CD4-positive, alpha-beta memory T cell (primary cell): ENCODE measurements around the gene MMS19. TPM values are rescaled to one million over a fixed set of nuclear protein-coding genes. Genes with fewer than 3 reads are reported as not detected.
A peak's percentile ranks its signal among the peaks of the same experiment; 100 is the strongest.

Experiments used
- CTCF ChIA-PET: fragments of 350-600 bp; sonication (Branson Sonifier 250); formaldehyde crosslinking; loops from one replicate; lab custom pipeline; 2021; ENCODE audit warnings: inconsistent platforms; ENCODE audit not compliant: partially characterized antibody; lab: Charles Lee
- POLR2A ChIA-PET: fragments of 350-600 bp; sonication (Branson Sonifier 250); formaldehyde crosslinking; loops from one replicate; lab custom pipeline; 2021; ENCODE audit not compliant: partially characterized antibody; lab: Charles Lee
- DNase-seq, 5 donors: peaks; one replicate each; pipeline versions ENCODE4 v3.0.0 to v3.0.0-alpha.2; 2020 to 2022; ENCODE audit warnings: mixed read lengths in 1 of 5
- H3K27ac ChIP-seq: one replicate; pipeline ENCODE4 v1.7.0; 2013; ENCODE audit warnings: low read depth, low read length
- H3K27me3 ChIP-seq: 2 replicates; pipeline ENCODE4 v1.7.0; 2013; ENCODE audit warnings: mild to moderate bottlenecking, low read length, moderate library complexity; ENCODE audit not compliant: insufficient read depth
- H3K36me3 ChIP-seq: 2 replicates; pipeline ENCODE4 v1.7.0; 2013; ENCODE audit warnings: mild to moderate bottlenecking, low read length, moderate library complexity; ENCODE audit not compliant: insufficient read depth
- H3K4me1 ChIP-seq: 2 replicates; pipeline ENCODE4 v1.7.0; 2013; ENCODE audit warnings: mild to moderate bottlenecking, low read length, moderate library complexity; ENCODE audit not compliant: insufficient read depth
- H3K4me3 ChIP-seq, 2 donors: one replicate each; pipeline ENCODE4 v1.7.0; 2013; ENCODE audit warnings: low read length in 2 of 2, mild to moderate bottlenecking in 1 of 2
- H3K9me3 ChIP-seq, 2 donors: one replicate each; pipeline ENCODE4 v1.7.0; 2013; ENCODE audit warnings: low read length in 2 of 2, control low read depth in 1 of 2; ENCODE audit not compliant: control insufficient read depth in 1 of 2
- H3K27ac Mint-ChIP-seq, 7 donors: one replicate each; pipeline ENCODE4 v1.8.0; 2020 to 2021; ENCODE audit warnings: mixed read lengths in 7 of 7, mild to moderate bottlenecking in 6 of 7, inconsistent platforms in 3 of 7, moderate library complexity in 3 of 7
- H3K27me3 Mint-ChIP-seq, 2 donors: one replicate each; pipeline ENCODE4 v1.8.0; 2020 to 2021; ENCODE audit warnings: mixed read lengths in 2 of 2
- H3K36me3 Mint-ChIP-seq, 2 donors: one replicate each; pipeline ENCODE4 v1.8.0; 2020 to 2021; ENCODE audit warnings: mixed read lengths in 2 of 2, inconsistent platforms in 1 of 2, mild to moderate bottlenecking in 1 of 2
- H3K4me1 Mint-ChIP-seq, 4 donors: one replicate each; pipeline ENCODE4 v1.8.0; 2020 to 2021; ENCODE audit warnings: mixed read lengths in 4 of 4, mild to moderate bottlenecking in 1 of 4
- H3K4me3 Mint-ChIP-seq, 8 donors: one replicate each; pipeline ENCODE4 v1.8.0; 2020 to 2021; ENCODE audit warnings: mixed read lengths in 8 of 8, mild to moderate bottlenecking in 7 of 8, moderate library complexity in 6 of 8, inconsistent platforms in 3 of 8
- H3K9me3 Mint-ChIP-seq, 8 donors: one replicate each; pipeline ENCODE4 v1.8.0; 2020 to 2021; ENCODE audit warnings: mixed read lengths in 8 of 8, mild to moderate bottlenecking in 5 of 8, inconsistent platforms in 3 of 8, moderate library complexity in 1 of 8
- intact Hi-C: fragments of 100-400 bp; cut with micrococcal nuclease; formaldehyde crosslinking; loops from one replicate; pipeline ENCODE4 v1.15.1; 2023
- polyA plus RNA-seq, 2 donors: library from polyadenylated mRNA; unstranded; fragments of 300-500 nt; fragmentation: Illumina TruSeq; gene quantifications; one replicate each; pipeline ENCODE4 v1.2.3, GENCODE V29; 2021
- total RNA-seq, 2 experiments: library from RNA; stranded (reverse); gene quantifications; one replicate each; pipeline ENCODE4 v1.2.3, GENCODE V29; 2021

The MMS19 gene
- total and polyA plus RNA-seq, 4 experiments from 2014 or later = 35.9 to 111 (median 75.9) TPM

DNA sequence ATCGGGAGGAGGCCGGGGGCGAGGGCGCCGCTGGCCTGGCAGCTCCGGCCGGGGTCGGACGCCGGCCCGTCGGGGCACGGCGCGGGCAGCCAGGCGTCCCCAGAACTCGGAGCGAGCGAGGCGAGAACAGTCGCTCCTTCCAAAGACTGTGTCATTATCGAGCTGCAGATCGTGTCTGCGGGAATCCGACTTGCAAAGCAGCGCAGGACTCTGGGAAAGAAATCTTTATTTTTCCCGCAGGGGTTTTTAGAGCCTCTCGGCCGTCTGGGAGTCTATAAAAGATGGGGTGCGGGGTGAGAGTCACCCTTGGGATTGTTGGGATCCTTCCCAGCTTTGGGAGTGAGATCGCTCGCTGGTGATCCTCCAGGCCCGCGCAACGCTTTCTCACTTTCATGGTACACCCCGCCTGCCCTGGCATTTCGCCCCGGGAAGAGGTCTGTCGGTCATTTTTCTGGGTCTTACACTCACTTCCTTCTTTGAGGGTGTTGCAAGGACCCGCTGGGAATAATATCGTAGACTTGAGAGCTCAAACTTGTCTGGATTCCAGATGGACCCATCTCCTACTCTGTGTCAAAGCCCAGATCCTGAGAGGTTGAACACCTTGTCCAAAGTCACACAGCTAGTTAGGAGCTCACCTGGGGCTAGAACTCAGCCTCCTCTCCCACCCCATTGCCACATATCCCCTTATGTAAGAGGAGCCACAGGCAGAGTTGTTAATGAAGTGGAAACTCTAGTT, 1.5 kb upstream of the MMS19 start:
- POLR2A ChIA-PET = interaction anchor here (0.8 to 1.7 kb wide), 7 partner anchors 10 to 181 kb away, joined by 3 to 10 read pairs (median 3); partner anchors contain the start of genes FRAT1 and RRP12

DNA sequence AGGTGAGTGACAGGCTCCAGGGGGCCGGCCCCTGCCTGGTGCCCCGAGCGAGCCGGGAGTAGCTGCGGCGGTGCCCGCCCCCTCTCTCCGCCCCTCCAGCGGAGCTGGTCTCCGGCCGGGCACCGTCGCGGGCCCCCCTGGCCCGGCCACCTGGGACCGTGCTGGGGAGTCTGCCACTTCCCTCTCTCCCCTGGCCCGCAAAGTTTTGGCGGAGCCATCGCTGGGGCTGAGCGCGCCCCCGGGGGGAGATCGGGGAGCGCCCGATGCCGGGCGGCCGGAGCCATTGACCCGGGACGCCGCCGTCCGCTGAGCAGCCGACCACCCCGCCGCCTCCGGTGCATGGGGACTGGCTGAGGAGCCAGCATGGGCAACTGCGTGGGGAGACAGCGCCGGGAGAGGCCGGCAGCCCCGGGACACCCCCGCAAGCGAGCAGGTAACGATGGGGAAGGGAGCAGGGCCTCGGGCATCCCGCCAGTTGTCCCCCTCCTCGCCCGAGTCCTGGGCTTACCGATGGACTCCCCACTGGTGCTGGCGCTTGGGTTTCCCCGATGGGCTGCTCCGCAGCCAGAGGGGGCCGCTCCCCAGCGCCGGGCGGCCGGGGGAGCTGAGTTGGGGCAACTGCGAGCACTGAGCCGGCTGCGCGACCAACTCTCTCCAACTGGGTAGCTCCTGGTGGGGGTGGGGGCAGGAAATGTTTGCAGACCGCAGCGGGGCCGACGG, 779 bp upstream of the MMS19 start, which contains the start of gene UBTD1:
TSS of gene UBTD1 (plus strand) at position 84 of the 720 bp plus-strand sequence. CDS start at position 364, 280 bp downstream.
- Mint-ChIP-seq H3K27me3 (peaks cover 7 to 8% of the 10 kb centered on the region in 2 donors), H3K27ac (peak within 1 kb of the TSS; percentile 96 to 99 (median 97)), H3K9me3 (peaks cover 0 to 2% (median 0%) of the 10 kb centered on the region in 8 donors), H3K36me3 (peaks cover 0 to 19% of the 10 kb centered on the region in 2 donors), H3K4me1 (peaks cover 27 to 49% (median 40%) of the 10 kb centered on the region in 4 donors), H3K4me3 (peak within 1 kb of the TSS; percentile 96 to 100 (median 98))
- peaks cover 3% of the 10 kb centered on the region for H3K27me3 ChIP-seq
- CTCF ChIA-PET = interaction anchor here (0.7 to 1.7 kb wide), 4 partner anchors 35 to 80 kb away, joined by 3 to 5 read pairs (median 4); no protein-coding TSS in a partner anchor
- peak in 2 of 5 donors; percentile 27 to 51 for DNase-seq
- no peaks in the 10 kb centered on the region for H3K36me3 ChIP-seq
- intact Hi-C loops = loop anchor here (1.0 to 2.0 kb wide), 12 partner anchors 36 to 207 kb away; partner anchors contain the start of genes ARHGAP19, AVPI1, EXOSC1 and FRAT1
- no peaks in the 10 kb centered on the region for H3K9me3 ChIP-seq
- H3K4me1 ChIP-seq = peaks cover 47% of the 10 kb centered on the region
- peak within 1 kb of the TSS; percentile 85 for H3K27ac ChIP-seq
- POLR2A ChIA-PET = interaction anchor here (0.6 to 1.7 kb wide), 9 partner anchors 9 to 180 kb away, joined by 3 to 10 read pairs (median 3); partner anchors contain the start of genes FRAT1 and RRP12
- H3K4me3 ChIP-seq = peak within 1 kb of the TSS; percentile 86 to 97

More for the DNA sequence above, 1.5 kb upstream of the MMS19 start:
- H3K27ac ChIP-seq = peak overlapping the region; percentile 85
- intact Hi-C loops = loop anchor here (2.0 kb wide), 1 partner anchor 187 kb away; the partner anchor contains the start of gene AVPI1
- Mint-ChIP-seq H3K4me1 (peaks cover 20 to 41% (median 33%) of the 10 kb centered on the region in 4 donors), H3K27ac (peak overlapping the region in 2 of 7 donors; percentile 24 to 80), H3K36me3 (peaks cover 0 to 13% of the 10 kb centered on the region in 2 donors), H3K27me3 (peaks cover 7 to 8% of the 10 kb centered on the region in 2 donors), H3K4me3 (peak overlapping the region; percentile 63 to 82 (median 71)), H3K9me3 (peaks cover 0 to 2% (median 0%) of the 10 kb centered on the region in 8 donors)
- CTCF ChIA-PET = interaction anchor here (0.7 to 1.7 kb wide), 5 partner anchors 22 to 81 kb away, joined by 3 to 5 read pairs (median 3); no protein-coding TSS in a partner anchor
- H3K27me3 ChIP-seq = peaks cover 3% of the 10 kb centered on the region
- no peaks in the 10 kb centered on the region for H3K36me3 ChIP-seq
- DNase-seq = peak in 2 of 5 donors; percentile 3 to 13
- H3K9me3 ChIP-seq = no peaks in the 10 kb centered on the region
- H3K4me3 ChIP-seq = peak overlapping the region; percentile 15 to 86
- H3K4me1 ChIP-seq = peaks cover 39% of the 10 kb centered on the region

DNA sequence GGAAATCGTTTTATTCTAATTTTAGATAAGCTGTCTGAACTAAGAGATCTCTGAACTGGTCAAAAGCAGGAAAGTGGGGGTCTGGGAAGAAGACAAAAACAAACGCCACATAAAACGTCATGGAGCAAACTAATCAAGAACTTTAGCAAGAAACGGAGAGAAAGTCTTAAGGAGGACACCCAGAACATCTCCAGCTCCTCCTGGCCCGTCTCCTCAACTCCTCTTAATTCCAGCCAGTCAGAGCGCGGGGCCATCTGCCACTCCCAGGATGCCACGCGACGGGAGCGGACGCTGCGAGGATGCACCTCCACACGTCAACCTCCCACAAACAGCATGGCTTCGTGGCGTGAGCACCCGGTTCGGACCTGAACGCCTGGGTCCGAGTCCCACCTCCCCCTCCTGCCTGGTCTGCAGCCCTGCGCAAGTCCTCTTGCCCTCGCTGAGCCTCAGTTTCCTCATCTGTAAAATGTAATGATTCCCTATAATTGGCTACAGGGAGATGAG, 598 bp downstream of the MMS19 start:
- intact Hi-C loops = loop anchor here (1.0 to 2.0 kb wide), 12 partner anchors 34 to 205 kb away; partner anchors contain the start of genes ARHGAP19, AVPI1, EXOSC1 and FRAT1
- Mint-ChIP-seq H3K9me3 (no peaks in the 10 kb centered on the region), H3K27ac (peak overlapping the region; percentile 96 to 99 (median 97)), H3K4me3 (peak overlapping the region; percentile 96 to 100 (median 98)), H3K4me1 (peaks cover 29 to 54% (median 44%) of the 10 kb centered on the region in 4 donors), H3K36me3 (peaks cover 0 to 22% of the 10 kb centered on the region in 2 donors), H3K27me3 (peaks cover 7 to 8% of the 10 kb centered on the region in 2 donors)
- DNase-seq = peak; percentile 50 to 77 (median 60)
- no peaks in the 10 kb centered on the region for H3K36me3 ChIP-seq
- H3K27me3 ChIP-seq = no peaks in the 10 kb centered on the region
- peak overlapping the region; percentile 86 to 97 for H3K4me3 ChIP-seq
- no peaks in the 10 kb centered on the region for H3K9me3 ChIP-seq
- POLR2A ChIA-PET = interaction anchor here (0.8 kb wide), 1 partner anchor 70 kb away, joined by 3 read pairs; no protein-coding TSS in a partner anchor
- H3K4me1 ChIP-seq = peaks cover 48% of the 10 kb centered on the region
- H3K27ac ChIP-seq = peak overlapping the region; percentile 85
- CTCF ChIA-PET = no interaction called here

DNA sequence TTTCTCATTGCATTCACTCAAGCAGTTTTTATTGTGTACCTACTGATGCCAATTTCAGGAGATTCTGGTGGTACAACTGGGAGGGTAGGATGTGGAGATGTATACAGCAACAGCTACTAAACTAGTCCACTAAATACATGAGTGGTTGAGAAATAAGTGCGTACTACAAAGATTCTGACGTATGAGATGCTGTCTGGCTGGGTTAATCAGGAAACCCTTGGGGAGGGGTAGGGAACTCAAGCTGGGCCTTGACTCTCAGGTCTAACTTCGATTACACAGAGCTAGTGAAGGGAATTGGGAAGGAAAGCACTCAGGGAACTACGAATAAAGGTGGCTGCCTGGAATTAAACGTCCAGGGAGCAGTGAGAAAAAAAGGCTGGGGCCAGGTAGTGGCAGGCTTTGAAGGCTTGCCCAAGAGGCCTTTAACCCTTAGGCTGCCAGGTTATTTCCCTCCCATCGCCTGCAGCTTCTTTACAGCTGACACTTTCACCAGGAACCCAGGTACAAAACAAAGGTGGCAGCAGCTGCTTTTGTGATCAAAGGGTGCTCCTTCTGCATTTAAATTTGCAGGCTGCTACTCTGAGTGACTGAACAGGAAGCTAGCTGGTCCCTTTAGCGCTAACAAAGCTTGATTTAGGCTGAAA, 3.2 kb downstream of the MMS19 start:
- H3K9me3 ChIP-seq = no peaks in the 10 kb centered on the region
- no peaks in the 10 kb centered on the region for H3K36me3 ChIP-seq
- no peaks in the 10 kb centered on the region for H3K9me3 Mint-ChIP-seq
- H3K4me3 ChIP-seq = no peak overlapping the region
- intact Hi-C loops = no loop called here
- H3K36me3 Mint-ChIP-seq = peaks cover 0 to 27% of the 10 kb centered on the region in 2 donors
- POLR2A ChIA-PET = interaction anchor here (0.8 kb wide), 1 partner anchor 94 kb away, joined by 3 read pairs; the partner anchor contains the start of gene RRP12
- no peaks in the 10 kb centered on the region for H3K27me3 ChIP-seq
- H3K27ac ChIP-seq = peak overlapping the region; percentile 19
- H3K4me1 ChIP-seq = peaks cover 60% of the 10 kb centered on the region
- H3K27me3 Mint-ChIP-seq = peaks cover 2% of the 10 kb centered on the region in 2 donors
- peak overlapping the region; percentile 79 to 93 (median 90) for H3K27ac Mint-ChIP-seq
- CTCF ChIA-PET = interaction anchor here (0.6 to 1.3 kb wide), 3 partner anchors 30 to 211 kb away, joined by 3 to 4 read pairs (median 3); no protein-coding TSS in a partner anchor
- peaks cover 34 to 59% (median 46%) of the 10 kb centered on the region in 4 donors for H3K4me1 Mint-ChIP-seq
- DNase-seq = peak; percentile 21 to 62 (median 31)
- H3K4me3 Mint-ChIP-seq = peak overlapping the region in 7 of 8 donors; percentile 47 to 82 (median 61)

DNA sequence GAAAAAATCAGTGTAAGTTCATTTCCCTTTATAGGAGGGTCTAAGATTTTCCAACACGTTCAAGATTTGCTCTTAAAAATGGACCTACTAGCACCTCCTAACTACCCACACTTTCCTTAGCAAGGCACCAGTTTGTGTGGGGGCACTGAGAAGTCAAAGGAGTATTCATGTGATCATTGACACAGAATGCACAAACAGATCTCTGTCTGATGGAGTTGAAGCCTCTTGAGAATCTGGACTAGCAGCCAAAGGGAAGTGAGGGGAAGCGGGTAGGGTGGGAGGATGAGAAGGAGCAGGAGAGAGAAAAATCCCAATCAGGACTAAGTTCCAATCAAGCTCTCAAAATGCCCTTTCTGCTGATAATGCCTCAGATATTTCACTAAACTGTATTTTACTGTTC, 4.1 kb downstream of the MMS19 start:
- Mint-ChIP-seq H3K9me3 (no peaks in the 10 kb centered on the region), H3K36me3 (peaks cover 0 to 27% of the 10 kb centered on the region in 2 donors), H3K27ac (peak overlapping the region in 6 of 7 donors; percentile 39 to 88 (median 76)), H3K27me3 (peaks cover 0 to 2% of the 10 kb centered on the region in 2 donors), H3K4me1 (peaks cover 37 to 66% (median 49%) of the 10 kb centered on the region in 4 donors), H3K4me3 (peak overlapping the region in 2 of 8 donors; percentile 74 to 82)
- H3K9me3 ChIP-seq = no peaks in the 10 kb centered on the region
- intact Hi-C loops = no loop called here
- H3K27ac ChIP-seq = peak overlapping the region; percentile 19
- H3K27me3 ChIP-seq = no peaks in the 10 kb centered on the region
- ChIA-PET POLR2A (no interaction called here), CTCF (interaction anchor here (1.3 kb wide), 1 partner anchor 29 kb away, joined by 4 read pairs; no protein-coding TSS in a partner anchor)
- peaks cover 61% of the 10 kb centered on the region for H3K4me1 ChIP-seq
- no peak overlapping the region for H3K4me3 ChIP-seq
- DNase-seq = no peak
- H3K36me3 ChIP-seq = no peaks in the 10 kb centered on the region

DNA sequence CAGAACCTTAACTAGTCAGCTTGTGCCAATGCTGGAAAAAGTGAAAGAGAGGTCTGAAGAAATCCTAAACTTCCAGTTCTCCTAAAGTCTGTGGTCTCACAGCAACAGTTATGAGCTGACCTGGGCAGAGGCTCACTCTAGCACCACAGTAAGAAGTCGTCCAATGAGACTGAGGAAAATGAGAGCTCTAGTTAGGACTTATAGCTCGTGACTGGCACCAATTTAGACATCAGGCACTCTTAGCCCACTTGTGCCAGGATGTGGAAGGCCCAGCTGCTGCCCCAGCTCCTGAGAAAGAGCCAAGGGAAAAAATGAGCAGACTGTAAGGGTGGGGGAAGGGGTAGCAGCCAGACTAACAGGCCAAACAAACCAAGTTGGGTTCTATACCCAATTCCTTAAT, 7.6 kb downstream of the MMS19 start:
- POLR2A ChIA-PET = interaction anchor here (0.8 kb wide), 1 partner anchor 9 kb away, joined by 3 read pairs; the partner anchor contains the start of gene UBTD1
- H3K27ac ChIP-seq = no peak overlapping the region
- no peak overlapping the region for H3K4me3 ChIP-seq

More for the DNA sequence above, 7.6 kb downstream of the MMS19 start:
- DNase-seq = no peak
- no peaks in the 10 kb centered on the region for H3K9me3 ChIP-seq
- intact Hi-C loops = no loop called here
- peaks cover 46% of the 10 kb centered on the region for H3K4me1 ChIP-seq
- Mint-ChIP-seq H3K9me3 (no peaks in the 10 kb centered on the region), H3K4me3 (no peak overlapping the region), H3K36me3 (peaks cover 0 to 23% of the 10 kb centered on the region in 2 donors), H3K27ac (peak overlapping the region in 4 of 7 donors; percentile 3 to 81 (median 54)), H3K4me1 (peaks cover 36 to 62% (median 46%) of the 10 kb centered on the region in 4 donors), H3K27me3 (no peaks in the 10 kb centered on the region)
- CTCF ChIA-PET = no interaction called here
- H3K36me3 ChIP-seq = no peaks in the 10 kb centered on the region
- no peaks in the 10 kb centered on the region for H3K27me3 ChIP-seq
